Stimulated activated CD8-positive, alpha-beta memory T cell treated with anti-CD3 and anti-CD28 coated beads, Interleukin-12 subunit alpha, Interleukin-12 subunit beta, amount 100 ng/mL, for 24 hours (primary cell): ENCODE measurements around the gene SIGLEC15.

Experiments used
- DNase-seq: peaks from one replicate; pipeline ENCODE4 v3.0.0-alpha.2; 2020; ENCODE audit errors: extremely low read depth

Gene SIGLEC15

GRCh38 chr18:45879681-45880655, 54.5 kb downstream of the SIGLEC15 start:
- DNase-seq = peak; percentile 16

GRCh38 chr18:45880876-45881558, 55.5 kb downstream of the SIGLEC15 start:
- DNase-seq = no peak

- DNase-seq = no peak
Observed at GRCh38 chr18:45887585-45887984, 62.1 kb downstream of the SIGLEC15 start.

GRCh38 chr18:45889419-45890064, 64.1 kb downstream of the SIGLEC15 start:
- DNase-seq = no peak

GRCh38 chr18:45890606-45891005, 65.1 kb downstream of the SIGLEC15 start:
- no peak for DNase-seq

GRCh38 chr18:45891806-45892205, 66.3 kb downstream of the SIGLEC15 start:
- no peak for DNase-seq
